HCT116 (cell line): Measurements from ENCODE around the gene CECR2. TPM values are rescaled to one million over a fixed set of nuclear protein-coding genes. Genes with fewer than 3 reads are reported as not detected.

ENCODE experiments used
- ATAC-seq: fragments of 200-7000 bp; cut with Tn5 transposase; 2 replicates; pipeline ENCODE4 v1.9.1; 2020; ENCODE audit warnings: mild to moderate bottlenecking, moderate library complexity
- BruUV-seq: library from RNA; stranded (reverse); fragments of 400-500 nt; replicated peaks from 2 replicates; lab custom pipeline; 2021; lab: Mats Ljungman, UMichigan
- CTCF ChIA-PET: fragments of 300-600 bp; sonication (Branson Sonifier 250); formaldehyde crosslinking; loops from one replicate; lab custom pipeline; 2021; ENCODE audit warnings: antibody characterized with exemption; lab: Charles Lee
- POLR2A ChIA-PET: fragments of 300-600, 350-600 bp; sonication (Branson Sonifier 250); formaldehyde crosslinking; loops from one replicate; lab custom pipeline; 2021; ENCODE audit warnings: antibody characterized with exemption; lab: Charles Lee
- RAD21 ChIA-PET, 2 experiments: fragments of 300-600 bp; sonication (Branson Sonifier 250); formaldehyde crosslinking; loops; one replicate each; lab custom pipeline; 2023; ENCODE audit warnings: low total read pairs in 2 of 2; ENCODE audit not compliant: uncharacterized antibody in 2 of 2, unreplicated experiment in 2 of 2, low non-redundant PET in 1 of 2; lab: Charles Lee
- DNase-seq: peaks from one replicate; pipeline ENCODE4 v3.0.0-alpha.2; 2010; ENCODE audit warnings: low read depth, low spot score
- H2AFZ ChIP-seq: fragments of 200-600 bp; shearing (Covaris generic), sonication (generic); 2 replicates; pipeline ENCODE4 v1.6.1; 2017; ENCODE audit warnings: low read depth, mixed run types, mixed read lengths, antibody characterized with exemption, low read length; ENCODE audit not compliant: poor library complexity, severe bottlenecking
- H3K27ac ChIP-seq: 2 replicates; pipeline ENCODE4 v1.5.1; 2012; ENCODE audit warnings: low read depth, low read length
- H3K27me3 ChIP-seq: fragments of 200-600 bp; sonication (generic); 2 replicates; pipeline ENCODE4 v1.6.1; 2016; ENCODE audit warnings: mixed run types, low read length, mixed read lengths; ENCODE audit not compliant: insufficient read depth
- H3K36me3 ChIP-seq, 2 experiments: fragments of 200-500 bp in 1 of 2; fragments of 200-600 bp in 1 of 2; sonication (Bioruptor generic) in 1 of 2; sonication (generic) in 1 of 2; 2 replicates each; pipeline versions ENCODE4 v1.5.1 to v1.6.1; 2014 to 2016; ENCODE audit warnings: low read length in 2 of 2, inconsistent platforms in 1 of 2, mixed read lengths in 1 of 2, mixed run types in 1 of 2; ENCODE audit not compliant: insufficient read depth in 2 of 2, control insufficient read depth in 1 of 2
- H3K4me1 ChIP-seq, 2 experiments: fragments of 200-600 bp in 1 of 2; sonication (generic) in 1 of 2; 2 replicates each; pipeline versions ENCODE4 v1.5.1 to v1.6.1; 2012 to 2017; ENCODE audit warnings: low read length in 2 of 2, inconsistent platforms in 1 of 2, mild to moderate bottlenecking in 1 of 2, mixed read lengths in 1 of 2, mixed run types in 1 of 2, moderate library complexity in 1 of 2; ENCODE audit not compliant: insufficient read depth in 2 of 2, control insufficient read depth in 1 of 2
- H3K4me2 ChIP-seq: fragments of 200-600 bp; sonication (generic); 2 replicates; pipeline ENCODE4 v1.6.1; 2017; ENCODE audit warnings: mixed run types, low read length, mixed read lengths
- H3K4me3 ChIP-seq, 2 experiments: fragments of 200-600 bp in 1 of 2; sonication (generic) in 1 of 2; replicated peaks in 1 of 2; 2 replicates each; pipeline ENCODE4 v1.5.1; 2011 to 2016; ENCODE audit warnings: low read length in 2 of 2, control low read depth in 1 of 2, low read depth in 1 of 2, mild to moderate bottlenecking in 1 of 2, mixed read lengths in 1 of 2, mixed run types in 1 of 2
- H3K79me2 ChIP-seq: fragments of 200-600 bp; sonication (generic); 2 replicates; pipeline ENCODE4 v1.6.1; 2017; ENCODE audit warnings: mild to moderate bottlenecking, mixed run types, low read length, moderate library complexity, mixed read lengths; ENCODE audit not compliant: insufficient read depth
- H3K9ac ChIP-seq: fragments of 200-600 bp; sonication (generic); 2 replicates; pipeline ENCODE4 v1.6.1; 2016; ENCODE audit warnings: low read length, mixed read lengths
- H3K9me2 ChIP-seq: fragments of 200-600 bp; sonication (generic), shearing (Covaris generic); 2 replicates; pipeline ENCODE4 v1.6.1; 2017; ENCODE audit warnings: mixed run types, mild to moderate bottlenecking, moderate library complexity; ENCODE audit not compliant: insufficient read depth
- H3K9me3 ChIP-seq, 2 experiments: fragments of 200-500 bp in 1 of 2; fragments of 200-600 bp in 1 of 2; sonication (Bioruptor generic) in 1 of 2; sonication (generic) in 1 of 2; 2 replicates each; pipeline ENCODE4 v1.6.1; 2014 to 2017; ENCODE audit warnings: low read length in 2 of 2, mixed read lengths in 2 of 2, inconsistent platforms in 1 of 2, low read depth in 1 of 2, mild to moderate bottlenecking in 1 of 2, mixed run types in 1 of 2, moderate library complexity in 1 of 2; ENCODE audit not compliant: control insufficient read depth in 1 of 2, insufficient read depth in 1 of 2
- H4K20me1 ChIP-seq: fragments of 200-600 bp; sonication (generic), shearing (Covaris generic); 2 replicates; pipeline ENCODE4 v1.6.1; 2017; ENCODE audit warnings: mixed run types, mild to moderate bottlenecking, moderate library complexity; ENCODE audit not compliant: insufficient read depth
- ATF3 ChIP-seq: IDR thresholded peaks from 2 replicates; pipeline ENCODE4 v1.6.1; 2012
- CBX3 ChIP-seq: IDR thresholded peaks from 2 replicates; pipeline ENCODE4 v1.6.1; 2012; ENCODE audit warnings: low read depth
- CEBPB ChIP-seq: IDR thresholded peaks from 2 replicates; pipeline ENCODE4 v1.6.1; 2012; ENCODE audit warnings: low read depth
- EGR1 ChIP-seq: IDR thresholded peaks from 2 replicates; pipeline ENCODE4 v1.6.1; 2012; ENCODE audit warnings: low read depth
- EZH2 ChIP-seq: fragments of 200-600 bp; sonication (generic); IDR thresholded peaks from 2 replicates; pipeline ENCODE4 v1.6.1; 2017; ENCODE audit warnings: antibody characterized with exemption, mixed run types
- EZH2phosphoT487 ChIP-seq: fragments of 200-600 bp; IDR thresholded peaks from 2 replicates; pipeline ENCODE4 v1.6.1; 2018; ENCODE audit warnings: antibody characterized with exemption, borderline replicate concordance
- FOSL1 ChIP-seq: IDR thresholded peaks from 2 replicates; pipeline ENCODE4 v1.6.1; 2012; ENCODE audit warnings: low read depth
- JUND ChIP-seq: IDR thresholded peaks from 2 replicates; pipeline ENCODE4 v1.6.1; 2012
- MAX ChIP-seq: IDR thresholded peaks from 2 replicates; pipeline ENCODE4 v1.6.1; 2012
- POLR2A ChIP-seq: IDR thresholded peaks from 2 replicates; pipeline ENCODE4 v1.7.0; 2011; ENCODE audit warnings: borderline replicate concordance; ENCODE audit not compliant: insufficient read depth, insufficient read length; ENCODE audit errors: extremely low read depth
- POLR2AphosphoS5 ChIP-seq: IDR thresholded peaks from 2 replicates; pipeline ENCODE4 v1.6.1; 2011; ENCODE audit warnings: mild to moderate bottlenecking, low read depth, low read length, moderate library complexity
- RAD21 ChIP-seq: IDR thresholded peaks from 2 replicates; pipeline ENCODE4 v1.6.1; 2012; ENCODE audit warnings: low read depth, mild to moderate bottlenecking
- SIN3A ChIP-seq: IDR thresholded peaks from 2 replicates; pipeline ENCODE4 v1.6.1; 2012; ENCODE audit warnings: low read depth
- SRF ChIP-seq: IDR thresholded peaks from 2 replicates; pipeline ENCODE4 v1.6.1; 2012; ENCODE audit warnings: low read depth
- TCF7L2 ChIP-seq: IDR thresholded peaks from 2 replicates; pipeline ENCODE4 v1.7.0; 2011; ENCODE audit warnings: borderline replicate concordance, inconsistent platforms; ENCODE audit not compliant: insufficient read depth, insufficient read length; ENCODE audit errors: extremely low read depth
- ZNF274 ChIP-seq: fragments of 200-500 bp; sonication (Bioruptor generic); IDR thresholded peaks from 2 replicates; pipeline ENCODE4 v1.6.1; 2014; ENCODE audit warnings: mild to moderate bottlenecking, low read depth, low read length, inconsistent platforms
- intact Hi-C: fragments of 100-400 bp; cut with micrococcal nuclease; formaldehyde crosslinking; loops from 2 replicates; pipeline ENCODE4 v1.10.0; 2022
- total RNA-seq: library from RNA; stranded (reverse); gene quantifications from one replicate; pipeline ENCODE4 v1.2.1, GENCODE V29; 2021; ENCODE audit not compliant: unreplicated experiment
- TF ChIP-seq, protein P1 (sequence below), 3 experiments: fragments of 200-600 bp in 1 of 3; sonication (generic) in 1 of 3; IDR thresholded peaks in 2 of 3; conservative IDR thresholded peaks in 1 of 3; 2 replicates each; pipeline ENCODE4 v1.5.1; 2012 to 2017; ENCODE audit warnings: low read depth in 2 of 3, low read length in 2 of 3, antibody characterized with exemption in 1 of 3, borderline replicate concordance in 1 of 3, control low read depth in 1 of 3, mild to moderate bottlenecking in 1 of 3, mixed read lengths in 1 of 3, mixed run types in 1 of 3, moderate library complexity in 1 of 3; ENCODE audit not compliant: insufficient read depth in 1 of 3
- TF ChIP-seq, protein P2 (sequence below): IDR thresholded peaks from 2 replicates; pipeline ENCODE4 v1.6.1; 2011; ENCODE audit warnings: mild to moderate bottlenecking, low read length, moderate library complexity; ENCODE audit not compliant: insufficient replicate concordance; ENCODE audit errors: extremely low read depth

Gene CECR2
- total RNA-seq, 1 experiment from 2014 or later: 6.0 TPM

- Histone ChIP-seq H3K9me3 (no peaks in the 10 kb centered on the region), H3K79me2 (no peaks in the 10 kb centered on the region)
Measured at GRCh38 chr22:17486719-17487118, 117.5 kb downstream of the CECR2 start.

More at GRCh38 chr22:17486719-17487118, 117.5 kb downstream of the CECR2 start:
- ChIA-PET CTCF (no interaction called here), POLR2A (no interaction called here), RAD21 (no interaction called here)
- H4K20me1 ChIP-seq: no peaks in the 10 kb centered on the region
- H3K36me3 ChIP-seq: no peaks in the 10 kb centered on the region
- H3K4me1 ChIP-seq: no peaks in the 10 kb centered on the region
- no peaks in the 10 kb centered on the region for H3K9me2 ChIP-seq
- no peak overlapping the region for H3K27ac ChIP-seq
- H3K4me2 ChIP-seq: no peak overlapping the region
- BruUV-seq: no TSS peak
- H3K9ac ChIP-seq: no peak overlapping the region
- no peak overlapping the region for H2AFZ ChIP-seq
- no peaks in the 10 kb centered on the region for H3K27me3 ChIP-seq
- ATAC-seq (no peak), DNase-seq (no peak)
- TF ChIP-seq, protein P1, sequence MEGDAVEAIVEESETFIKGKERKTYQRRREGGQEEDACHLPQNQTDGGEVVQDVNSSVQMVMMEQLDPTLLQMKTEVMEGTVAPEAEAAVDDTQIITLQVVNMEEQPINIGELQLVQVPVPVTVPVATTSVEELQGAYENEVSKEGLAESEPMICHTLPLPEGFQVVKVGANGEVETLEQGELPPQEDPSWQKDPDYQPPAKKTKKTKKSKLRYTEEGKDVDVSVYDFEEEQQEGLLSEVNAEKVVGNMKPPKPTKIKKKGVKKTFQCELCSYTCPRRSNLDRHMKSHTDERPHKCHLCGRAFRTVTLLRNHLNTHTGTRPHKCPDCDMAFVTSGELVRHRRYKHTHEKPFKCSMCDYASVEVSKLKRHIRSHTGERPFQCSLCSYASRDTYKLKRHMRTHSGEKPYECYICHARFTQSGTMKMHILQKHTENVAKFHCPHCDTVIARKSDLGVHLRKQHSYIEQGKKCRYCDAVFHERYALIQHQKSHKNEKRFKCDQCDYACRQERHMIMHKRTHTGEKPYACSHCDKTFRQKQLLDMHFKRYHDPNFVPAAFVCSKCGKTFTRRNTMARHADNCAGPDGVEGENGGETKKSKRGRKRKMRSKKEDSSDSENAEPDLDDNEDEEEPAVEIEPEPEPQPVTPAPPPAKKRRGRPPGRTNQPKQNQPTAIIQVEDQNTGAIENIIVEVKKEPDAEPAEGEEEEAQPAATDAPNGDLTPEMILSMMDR (IDR thresholded peaks at IDR 0.05 in 2 of 3, conservative IDR thresholded peaks at IDR 0.05 in 1 of 3; ENCODE audit: borderline replicate concordance in 1 of 3, insufficient read depth in 1 of 3, low read depth in 2 of 3, low read length in 2 of 3): no peak
- no peak for TF ChIP-seq SRF
- no peak for TF ChIP-seq SIN3A
- TF ChIP-seq TCF7L2: no peak
- no peak for TF ChIP-seq EGR1
- no peak for TF ChIP-seq POLR2AphosphoS5
- no peak for TF ChIP-seq JUND
- TF ChIP-seq CBX3: no peak
- TF ChIP-seq, protein P2, sequence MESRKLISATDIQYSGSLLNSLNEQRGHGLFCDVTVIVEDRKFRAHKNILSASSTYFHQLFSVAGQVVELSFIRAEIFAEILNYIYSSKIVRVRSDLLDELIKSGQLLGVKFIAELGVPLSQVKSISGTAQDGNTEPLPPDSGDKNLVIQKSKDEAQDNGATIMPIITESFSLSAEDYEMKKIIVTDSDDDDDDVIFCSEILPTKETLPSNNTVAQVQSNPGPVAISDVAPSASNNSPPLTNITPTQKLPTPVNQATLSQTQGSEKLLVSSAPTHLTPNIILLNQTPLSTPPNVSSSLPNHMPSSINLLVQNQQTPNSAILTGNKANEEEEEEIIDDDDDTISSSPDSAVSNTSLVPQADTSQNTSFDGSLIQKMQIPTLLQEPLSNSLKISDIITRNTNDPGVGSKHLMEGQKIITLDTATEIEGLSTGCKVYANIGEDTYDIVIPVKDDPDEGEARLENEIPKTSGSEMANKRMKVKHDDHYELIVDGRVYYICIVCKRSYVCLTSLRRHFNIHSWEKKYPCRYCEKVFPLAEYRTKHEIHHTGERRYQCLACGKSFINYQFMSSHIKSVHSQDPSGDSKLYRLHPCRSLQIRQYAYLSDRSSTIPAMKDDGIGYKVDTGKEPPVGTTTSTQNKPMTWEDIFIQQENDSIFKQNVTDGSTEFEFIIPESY: no peak
- TF ChIP-seq EZH2: no peak
- no peak for TF ChIP-seq CEBPB
- TF ChIP-seq EZH2phosphoT487: no peak
- no peak for TF ChIP-seq POLR2A
- no peak for TF ChIP-seq ATF3
- no peak for TF ChIP-seq RAD21
- no peak for TF ChIP-seq MAX
- TF ChIP-seq FOSL1: no peak
- TF ChIP-seq ZNF274: no peak
- intact Hi-C loops: no loop called here
- no peak overlapping the region for H3K4me3 ChIP-seq
